ENCODE data around the gene EFCAB12. TPM values are rescaled to one million over a fixed set of nuclear protein-coding genes. Genes with fewer than 3 reads are reported as not detected.
"Not testable (repeated sequence)": the region's sequence is repeated elsewhere in the genome, so short reads cannot be mapped to it uniquely, and the experiment has no call there.

Gene EFCAB12
- total RNA-seq, 1 donor from 2014 or later, result 0.16 TPM

DNA sequence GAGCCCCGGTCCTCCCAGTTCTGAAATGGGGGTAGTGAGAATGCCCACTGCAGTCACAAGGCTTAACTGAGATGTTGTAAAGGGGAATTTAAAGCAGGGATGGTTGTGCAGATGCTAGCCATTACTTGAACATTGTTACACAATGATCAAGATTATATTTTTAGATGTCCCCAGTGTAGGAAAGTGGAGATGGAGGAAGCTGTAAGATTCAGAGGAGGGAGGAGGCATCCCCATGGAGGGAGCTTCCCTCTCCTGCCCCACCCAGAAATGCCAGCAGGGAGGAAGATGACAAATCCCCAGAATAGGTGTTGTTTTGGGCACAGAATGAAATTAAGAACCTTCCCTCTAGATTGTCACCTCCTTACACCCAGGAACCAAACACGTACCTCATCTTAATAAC lies 46.1 kb downstream of the EFCAB12 start:
- no peak for DNase-seq (ENCODE audit: low spot score)
- intact Hi-C loops (cut with DNase I), result loop anchor here (5.0 to 10.0 kb wide), 2 partner anchors 222 to 450 kb away; partner anchors contain the start of gene PLXND1

DNA sequence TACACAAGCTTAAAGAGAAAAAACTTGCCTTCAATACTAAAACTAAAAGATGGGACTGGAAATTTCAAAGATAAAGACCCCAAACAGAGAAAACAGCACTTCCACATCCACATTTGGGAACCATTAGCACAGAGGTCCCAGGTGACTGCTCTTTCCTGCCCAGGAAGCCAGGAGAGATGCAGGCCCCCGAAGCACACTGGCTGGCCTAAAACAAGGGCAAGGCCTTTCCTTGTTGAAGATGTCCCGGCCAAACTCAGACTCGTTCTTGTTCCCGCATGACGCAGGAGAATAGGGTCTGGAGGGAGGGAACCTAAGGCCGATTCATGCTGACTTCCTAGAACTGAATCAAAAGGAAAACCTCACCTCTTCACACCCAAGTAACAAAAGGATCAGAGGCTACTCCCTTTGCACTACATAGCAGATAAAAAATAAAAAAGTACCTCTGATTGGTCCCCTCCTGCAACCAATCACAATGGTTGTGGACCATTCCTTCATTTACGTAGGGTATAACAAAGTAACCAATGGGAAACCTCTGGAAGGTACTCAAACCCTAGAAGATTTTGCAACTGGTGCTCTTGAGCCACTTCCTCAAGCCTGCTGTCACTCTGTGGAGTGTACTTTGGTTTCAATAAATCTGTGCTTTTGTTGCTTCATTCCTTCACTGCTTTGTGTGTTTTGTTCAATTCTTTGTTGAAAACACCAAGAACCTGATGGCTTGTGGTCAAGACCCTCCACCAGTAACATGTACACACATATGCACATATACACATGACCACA lies 48.7 kb downstream of the EFCAB12 start:
- DNase-seq (ENCODE audit: low spot score), result no peak
- intact Hi-C loops (cut with DNase I), result loop anchor here (5.0 to 10.0 kb wide), 2 partner anchors 225 to 453 kb away; partner anchors contain the start of gene PLXND1

DNA sequence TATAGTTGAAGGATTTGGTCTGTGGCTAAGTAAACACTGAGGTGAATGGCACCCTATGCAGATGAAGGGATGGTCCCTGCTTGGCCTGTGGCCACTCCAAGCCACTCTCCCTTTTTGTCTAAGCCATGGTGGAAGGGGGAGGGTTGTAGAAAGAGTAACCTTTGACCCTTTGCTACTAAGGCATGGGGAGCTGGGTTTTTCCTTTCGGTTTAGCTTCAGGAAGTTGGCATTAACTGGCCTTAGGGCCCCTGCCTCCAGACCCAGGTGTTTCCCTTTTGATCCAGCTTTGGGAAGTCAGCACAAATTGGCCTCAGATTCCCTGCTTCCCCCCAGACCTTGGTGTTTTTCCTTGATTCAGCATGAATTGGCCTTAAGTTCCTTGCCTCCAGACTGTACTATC lies 49.5 kb downstream of the EFCAB12 start:
- DNase-seq (ENCODE audit: low spot score), result no peak
- intact Hi-C loops (cut with DNase I), result no loop called here

DNA sequence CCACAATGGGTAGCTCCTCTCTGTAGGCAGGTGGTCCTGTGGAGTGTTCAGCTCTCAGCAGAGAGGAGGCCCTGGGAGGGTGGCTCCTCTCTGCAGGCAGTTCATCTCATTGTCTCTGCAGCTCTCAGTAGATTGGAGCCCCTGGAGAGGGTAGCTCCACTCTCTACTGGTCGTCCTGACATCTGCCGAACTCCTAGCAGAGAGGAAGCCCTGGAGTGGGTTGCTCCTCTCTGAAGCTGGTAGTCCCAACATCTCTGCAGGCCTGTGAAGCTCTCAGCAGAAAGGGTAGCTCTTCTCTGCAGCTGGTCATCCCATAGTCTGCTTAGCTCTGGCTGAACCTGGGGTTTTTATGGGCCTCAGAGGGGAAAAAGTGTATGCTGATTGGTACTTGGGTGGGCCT lies 50.8 kb downstream of the EFCAB12 start:
- no peak for DNase-seq (ENCODE audit: low spot score)
- intact Hi-C loops (cut with DNase I), result no loop called here

DNA sequence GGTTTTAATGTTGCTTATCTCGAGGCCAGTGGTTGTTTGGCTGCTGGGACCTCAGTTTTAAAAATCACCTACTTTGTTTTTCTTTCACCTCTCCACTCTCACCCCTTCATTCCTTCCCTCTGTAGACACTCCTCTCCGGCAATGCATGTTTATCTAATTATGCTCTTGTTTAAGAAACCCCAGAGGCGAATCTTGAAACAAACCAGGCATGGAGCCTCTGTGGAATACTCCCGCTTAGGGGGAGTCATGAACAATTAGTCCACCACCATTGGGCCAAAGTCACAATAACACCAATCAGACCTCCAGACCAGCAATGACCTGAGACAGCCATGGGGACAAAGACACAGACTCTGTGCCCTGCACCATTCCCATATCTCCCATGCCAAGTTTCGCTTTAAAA lies 53.3 kb downstream of the EFCAB12 start:
- intact Hi-C loops (cut with DNase I), result no loop called here
- DNase-seq (ENCODE audit: low spot score), result no peak

DNA sequence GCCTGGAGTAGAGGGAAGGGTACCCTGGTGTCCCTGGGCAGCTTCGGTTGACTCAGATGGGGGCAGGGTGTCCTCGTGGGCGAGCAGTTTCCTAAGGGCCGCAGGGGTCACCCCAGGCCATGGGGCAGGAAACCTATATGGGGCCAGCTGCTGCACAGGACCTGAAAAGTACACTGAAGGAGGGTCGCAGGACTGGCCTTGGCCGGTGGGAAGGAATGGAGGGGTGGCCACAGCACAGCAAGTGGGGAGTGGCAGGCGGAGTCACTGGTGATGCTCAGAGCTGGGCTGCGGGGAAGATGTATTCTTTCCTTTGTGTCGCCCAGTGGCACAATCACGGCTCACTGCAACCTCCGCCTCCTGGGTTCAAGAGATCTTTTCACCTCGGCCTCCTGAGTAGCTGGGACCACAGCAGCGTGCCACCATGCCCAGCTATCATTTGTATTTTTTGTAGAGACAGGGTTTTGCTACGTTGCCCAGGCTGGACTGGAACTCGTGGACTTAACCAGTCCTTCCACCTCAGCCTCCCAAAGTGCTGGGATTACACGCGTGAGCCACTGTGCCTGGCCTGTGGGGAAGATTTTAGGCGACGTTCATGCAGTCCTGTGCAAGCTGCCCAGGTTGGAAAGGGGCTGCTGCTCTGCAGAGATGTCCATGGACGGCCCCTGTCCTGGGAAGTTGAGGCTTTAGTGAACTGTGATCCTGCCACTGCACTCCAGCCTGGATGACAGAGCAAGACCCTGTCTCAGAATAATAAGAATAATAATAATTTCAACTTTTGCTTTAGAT lies 57.2 kb downstream of the EFCAB12 start:
- intact Hi-C loops (cut with DNase I), result no loop called here
- DNase-seq (ENCODE audit: low spot score), result no peak

DNA sequence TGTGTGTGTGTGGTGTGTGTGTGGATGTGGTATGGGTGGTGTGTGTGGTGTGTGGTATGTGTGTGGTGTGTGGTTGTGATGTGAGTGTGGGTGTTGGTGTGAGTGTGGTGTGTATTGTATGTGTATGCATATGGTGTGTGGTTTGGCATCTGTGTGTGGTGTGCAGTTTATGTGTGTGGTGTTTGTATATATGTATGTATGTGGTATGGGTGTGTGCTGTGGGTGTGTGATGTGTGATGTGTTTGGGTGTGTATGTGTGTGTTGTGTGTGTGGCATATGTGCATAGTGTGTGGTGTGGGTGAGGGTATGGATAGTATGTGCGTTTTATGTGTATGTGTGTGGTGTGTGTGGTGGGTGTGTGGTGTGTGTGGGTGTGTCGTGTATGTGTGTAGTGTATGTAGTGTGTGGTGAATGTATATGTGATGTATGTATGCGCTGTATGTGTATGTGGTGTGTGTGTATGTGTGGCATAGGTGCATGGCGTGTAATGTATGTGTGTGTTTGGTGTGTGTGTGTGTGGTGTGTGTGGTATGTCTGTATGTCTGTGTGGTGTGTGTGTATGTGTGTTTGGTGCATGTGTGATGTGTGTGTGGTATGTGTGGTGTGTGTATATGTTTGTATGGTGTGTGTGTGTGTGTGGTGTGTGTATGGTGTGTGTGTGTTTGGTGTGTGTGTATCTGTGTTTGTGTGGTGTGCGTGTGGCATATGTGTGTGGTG lies 58.0 kb downstream of the EFCAB12 start:
- no peak for DNase-seq (ENCODE audit: low spot score)
- intact Hi-C loops (cut with DNase I), result no loop called here

- DNase-seq (ENCODE audit: low spot score), result no peak
- intact Hi-C loops (cut with DNase I), result no loop called here
Measured at GRCh38 chr3:129369711-129370110, 58.7 kb downstream of the EFCAB12 start.

GRCh38 chr3:129367821-129368220 lies 60.6 kb downstream of the EFCAB12 start:
- intact Hi-C loops (cut with DNase I), result no loop called here
- no peak for DNase-seq (ENCODE audit: low spot score)

DNA sequence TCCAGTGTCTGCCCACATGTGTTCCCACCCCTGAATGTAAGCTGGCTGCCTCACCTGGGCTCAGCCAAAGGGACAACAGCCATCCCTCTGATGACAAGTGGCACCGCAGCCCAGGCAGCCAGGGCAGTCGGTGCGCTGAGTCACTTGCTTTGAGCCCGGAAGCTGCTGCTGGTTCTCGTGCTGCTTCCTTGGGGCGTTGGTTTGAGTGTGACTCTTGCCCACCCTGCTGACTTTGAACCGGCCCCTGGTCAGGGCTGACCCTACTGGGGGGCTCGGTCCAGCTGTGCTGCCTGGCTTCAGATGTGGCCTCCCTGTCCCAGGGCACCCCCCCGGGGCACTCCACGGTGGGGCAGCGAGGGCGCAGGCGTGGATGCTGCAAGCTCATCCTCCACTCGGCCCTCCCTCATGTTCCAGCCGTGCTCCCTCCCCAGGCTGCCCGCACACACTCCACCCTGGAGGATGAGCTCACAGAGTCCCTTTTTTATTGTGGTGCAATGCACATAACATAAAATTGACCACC lies 62.1 kb downstream of the EFCAB12 start:
- intact Hi-C loops (cut with DNase I), result no loop called here
- no peak for DNase-seq (ENCODE audit: low spot score)

GRCh38 chr3:129365296-129366136 lies 62.9 kb downstream of the EFCAB12 start:
- DNase-seq (ENCODE audit: low spot score), result no peak

GRCh38 chr3:129364811-129365210 lies 63.6 kb downstream of the EFCAB12 start:
- intact Hi-C loops (cut with DNase I); DNase-seq (ENCODE audit: low spot score): not testable (repeated sequence)

More at GRCh38 chr3:129365296-129366136, 62.9 kb downstream of the EFCAB12 start:
- intact Hi-C loops (cut with DNase I), result no loop called here

DNA sequence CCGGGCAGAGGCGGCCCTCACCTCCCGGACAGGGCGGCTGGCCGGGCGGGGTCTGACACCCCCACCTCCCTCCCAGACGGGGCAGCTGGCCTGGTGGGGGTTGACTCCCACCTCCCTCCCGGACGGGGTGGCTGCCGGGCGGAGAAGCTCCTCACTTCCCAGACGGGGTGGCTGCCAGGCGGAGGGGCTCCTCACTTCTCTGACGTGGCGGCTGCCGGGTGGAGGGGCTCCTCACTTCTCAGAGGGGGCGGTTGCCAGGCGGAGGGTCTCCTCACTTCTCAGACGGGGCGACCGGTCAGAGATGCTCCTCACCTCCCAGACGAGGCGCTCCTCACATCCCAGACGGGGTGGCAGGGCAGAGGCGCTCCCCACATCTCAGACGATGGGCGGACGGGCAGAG lies 65.1 kb downstream of the EFCAB12 start:
- intact Hi-C loops (cut with DNase I); DNase-seq (ENCODE audit: low spot score): not testable (repeated sequence)

GRCh38 chr3:129360705-129361460 lies 67.6 kb downstream of the EFCAB12 start:
- intact Hi-C loops (cut with DNase I), result no loop called here
- no peak for DNase-seq (ENCODE audit: low spot score)

DNA sequence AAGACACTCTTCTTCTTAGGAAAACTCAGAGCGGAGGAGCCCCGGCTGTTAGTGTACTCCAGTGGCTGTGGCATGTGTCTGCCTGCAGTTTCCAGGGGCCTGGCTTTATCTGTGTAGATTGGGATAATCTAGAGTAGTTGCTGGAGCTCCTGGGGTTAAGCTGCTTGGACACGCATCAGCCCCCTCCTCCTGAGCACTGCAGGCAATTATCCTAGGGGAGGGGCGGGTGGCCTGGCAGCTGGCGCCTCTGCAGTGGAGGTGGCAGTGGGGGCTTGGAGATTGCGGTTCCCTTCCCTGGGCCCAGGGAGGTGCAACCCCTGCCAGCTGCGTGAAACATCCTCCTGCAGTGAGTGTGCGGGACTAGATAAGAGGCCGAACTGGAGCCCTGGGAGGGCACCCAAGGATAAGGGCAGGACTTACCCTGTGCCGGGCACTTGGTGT lies 68.2 kb downstream of the EFCAB12 start:
- DNase-seq (ENCODE audit: low spot score), result no peak
- intact Hi-C loops (cut with DNase I), result no loop called here

GRCh38 chr3:129358772-129359371 lies 69.6 kb downstream of the EFCAB12 start:
- no peak for DNase-seq (ENCODE audit: low spot score)
- intact Hi-C loops (cut with DNase I), result no loop called here

GRCh38 chr3:129358177-129358771 lies 70.2 kb downstream of the EFCAB12 start:
- DNase-seq (ENCODE audit: low spot score), result no peak
- intact Hi-C loops (cut with DNase I), result no loop called here
